Measurements from ENCODE around the gene HEXIM2. TPM values are rescaled to one million over a fixed set of nuclear protein-coding genes. Genes with fewer than 3 reads are reported as not detected.

Gene HEXIM2
- total RNA-seq, 2 donors from 2014 or later: 7.1 to 27.0 TPM

- DNase-seq (ENCODE audit: low spot score): no peak
- WGBS: 93% methylated on average over 23 of the region's 23 CpGs
- Histone ChIP-seq H3K36me3 (no peaks in the 10 kb centered on the region), H3K9me3 (no peaks in the 10 kb centered on the region), H3K4me3 (no peak overlapping the region), H3K27ac (no peak overlapping the region), H3K4me1 (replicated peaks) (no peaks in the 10 kb centered on the region), H3K27me3 (replicated peaks; ENCODE audit: insufficient read depth) (no peaks in the 10 kb centered on the region)
- intact Hi-C loops (cut with DNase I): loop anchor here (5.0 kb wide), 1 partner anchor 201 kb away; the partner anchor contains the start of gene GFAP
- TF ChIP-seq POLR2A (IDR thresholded peaks at IDR 0.05) (no peak), CTCF (IDR thresholded peaks at IDR 0.05) (no peak), POLR2AphosphoS5 (IDR thresholded peaks at IDR 0.05) (no peak)
These were observed 43.0 kb upstream of the HEXIM2 start for GRCh38 chr17:45118691-45119090.

GRCh38 chr17:45119964-45120363 lies 41.7 kb upstream of the HEXIM2 start:
- H3K4me1 ChIP-seq (replicated peaks): no peaks in the 10 kb centered on the region
- H3K27ac ChIP-seq: no peak overlapping the region
- 85% methylated on average over 8 of the region's 8 CpGs for WGBS
- DNase-seq (ENCODE audit: low spot score): no peak
- no peaks in the 10 kb centered on the region for H3K27me3 ChIP-seq (replicated peaks; ENCODE audit: insufficient read depth)
- no peak for TF ChIP-seq POLR2A (IDR thresholded peaks at IDR 0.05)
- TF ChIP-seq POLR2AphosphoS5 (IDR thresholded peaks at IDR 0.05): no peak
- TF ChIP-seq CTCF (IDR thresholded peaks at IDR 0.05): no peak
- no peaks in the 10 kb centered on the region for H3K9me3 ChIP-seq
- intact Hi-C loops (cut with DNase I): loop anchor here (5.0 kb wide), 1 partner anchor 203 kb away; the partner anchor contains the start of gene GFAP
- no peaks in the 10 kb centered on the region for H3K36me3 ChIP-seq
- H3K4me3 ChIP-seq: no peak overlapping the region

- no peak for TF ChIP-seq POLR2A (IDR thresholded peaks at IDR 0.05)
- no peak for TF ChIP-seq POLR2AphosphoS5 (IDR thresholded peaks at IDR 0.05)
- TF ChIP-seq CTCF (IDR thresholded peaks at IDR 0.05): no peak
- intact Hi-C loops (cut with DNase I): no loop called here
- Histone ChIP-seq H3K36me3 (no peaks in the 10 kb centered on the region), H3K27ac (no peak overlapping the region), H3K27me3 (replicated peaks; ENCODE audit: insufficient read depth) (no peaks in the 10 kb centered on the region), H3K4me1 (replicated peaks) (no peaks in the 10 kb centered on the region), H3K9me3 (no peaks in the 10 kb centered on the region), H3K4me3 (no peak overlapping the region)
- 91% methylated on average over 22 of the region's 22 CpGs for WGBS
- no peak for DNase-seq (ENCODE audit: low spot score)
These were observed 41.1 kb upstream of the HEXIM2 start for GRCh38 chr17:45120558-45120957.

- TF ChIP-seq POLR2A (IDR thresholded peaks at IDR 0.05): no peak
- no peak for TF ChIP-seq POLR2AphosphoS5 (IDR thresholded peaks at IDR 0.05)
- no peak for TF ChIP-seq CTCF (IDR thresholded peaks at IDR 0.05)
- Histone ChIP-seq H3K4me3 (no peak overlapping the region), H3K27me3 (replicated peaks; ENCODE audit: insufficient read depth) (no peaks in the 10 kb centered on the region), H3K9me3 (no peaks in the 10 kb centered on the region), H3K36me3 (no peaks in the 10 kb centered on the region), H3K27ac (no peak overlapping the region), H3K4me1 (replicated peaks) (no peaks in the 10 kb centered on the region)
- no peak for DNase-seq (ENCODE audit: low spot score)
- intact Hi-C loops (cut with DNase I): no loop called here
- 74% methylated on average over 44 of the region's 45 CpGs for WGBS
These were observed 40.6 kb upstream of the HEXIM2 start for GRCh38 chr17:45121055-45121454.

- WGBS: 93% methylated on average over 6 of the region's 6 CpGs
These were observed 38.5 kb upstream of the HEXIM2 start for GRCh38 chr17:45123076-45123770.

More at GRCh38 chr17:45123076-45123770, 38.5 kb upstream of the HEXIM2 start:
- H3K27me3 ChIP-seq (replicated peaks; ENCODE audit: insufficient read depth): no peaks in the 10 kb centered on the region
- H3K27ac ChIP-seq: no peak overlapping the region
- H3K4me1 ChIP-seq (replicated peaks): peaks cover 2% of the 10 kb centered on the region
- H3K9me3 ChIP-seq: no peaks in the 10 kb centered on the region
- H3K4me3 ChIP-seq: no peak overlapping the region
- H3K36me3 ChIP-seq: no peaks in the 10 kb centered on the region
- TF ChIP-seq POLR2AphosphoS5 (IDR thresholded peaks at IDR 0.05) (no peak), CTCF (IDR thresholded peaks at IDR 0.05) (no peak), POLR2A (IDR thresholded peaks at IDR 0.05) (no peak)
- intact Hi-C loops (cut with DNase I): no loop called here
- no peak for DNase-seq (ENCODE audit: low spot score)
